H54 (cell line): Measurements from ENCODE around the gene DHRS11.

Experiments
- DNase-seq: peaks from one replicate; pipeline ENCODE4 v3.0.0; 2011; ENCODE audit warnings: low spot score, mixed read lengths; ENCODE audit not compliant: insufficient read length
- FAIRE-seq: peaks from 3 replicates; lab custom pipeline; 2011; peaks lifted over from hg19 to GRCh38; lab: Jason Lieb, UNC
- POLR2A ChIP-seq: IDR thresholded peaks from 2 replicates; pipeline ENCODE4 v1.6.1; 2011; ENCODE audit warnings: low read depth, mild to moderate bottlenecking, low read length

Gene DHRS11

GRCh38 chr17:36641877-36642845 lies 50.5 kb downstream of the DHRS11 start:
- no peak for TF ChIP-seq POLR2A
- no peak for FAIRE-seq
- DNase-seq = no peak

- no peak for FAIRE-seq
- no peak for TF ChIP-seq POLR2A
Measured at GRCh38 chr17:36643086-36643685, 51.5 kb downstream of the DHRS11 start.

GRCh38 chr17:36645422-36645821 lies 53.7 kb downstream of the DHRS11 start:
- DNase-seq = no peak
- no peak for TF ChIP-seq POLR2A
- FAIRE-seq = no peak

More at GRCh38 chr17:36643086-36643685, 51.5 kb downstream of the DHRS11 start:
- no peak for DNase-seq

GRCh38 chr17:36647636-36648035 lies 56.0 kb downstream of the DHRS11 start:
- no peak for FAIRE-seq

GRCh38 chr17:36650096-36650775 lies 58.6 kb downstream of the DHRS11 start:
- TF ChIP-seq POLR2A = no peak
- DNase-seq = no peak
- FAIRE-seq = no peak

More at GRCh38 chr17:36647636-36648035, 56.0 kb downstream of the DHRS11 start:
- no peak for TF ChIP-seq POLR2A
- no peak for DNase-seq
